Muscle of back (tissue), 13 donors: ENCODE measurements around the gene MREG. TPM values are rescaled to one million over a fixed set of nuclear protein-coding genes. Genes with fewer than 3 reads are reported as not detected.

Source experiments
- DNase-seq, 3 donors: peaks; one replicate each; pipeline versions ENCODE4 v3.0.0 to v3.0.0-alpha.2; 2013
- long read RNA-seq, 9 donors: transcript quantifications; one replicate each; lab custom pipeline, GENCODE V29; 2026
- polyA plus RNA-seq, 10 donors: library from polyadenylated mRNA; unstranded; fragments of 120-200 nt; gene quantifications; one replicate each; pipeline ENCODE4 v1.2.1, GENCODE V29; 2013; ENCODE audit not compliant: insufficient read length in 10 of 10

MREG gene, protein sequence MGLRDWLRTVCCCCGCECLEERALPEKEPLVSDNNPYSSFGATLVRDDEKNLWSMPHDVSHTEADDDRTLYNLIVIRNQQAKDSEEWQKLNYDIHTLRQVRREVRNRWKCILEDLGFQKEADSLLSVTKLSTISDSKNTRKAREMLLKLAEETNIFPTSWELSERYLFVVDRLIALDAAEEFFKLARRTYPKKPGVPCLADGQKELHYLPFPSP
- polyA plus RNA-seq: 1 to 10 TPM; 1.0 to 4.7 (median 2.4) TPM
- long read RNA-seq, donor 1, partial matches to known transcripts: 142 of 179 reads
- long read RNA-seq, donor 1, other reads (novel, unspliced or antisense): 34 of 179 reads
- long read RNA-seq, donor 2: 0 reads
- long read RNA-seq, donor 3: 0 reads
- long read RNA-seq, donor 4: 0 reads
- long read RNA-seq, donor 5, partial matches to known transcripts: 6 of 7 reads
- long read RNA-seq, donor 5, other reads (novel, unspliced or antisense): 0 of 7 reads
- long read RNA-seq, donor 6, partial matches to known transcripts: 6 of 6 reads
- long read RNA-seq, donor 6, other reads (novel, unspliced or antisense): 0 of 6 reads
- long read RNA-seq, donor 7: 0 reads
- long read RNA-seq, donor 8, partial matches to known transcripts: 5 of 5 reads
- long read RNA-seq, donor 8, other reads (novel, unspliced or antisense): 0 of 5 reads
- long read RNA-seq, donor 9: 0 reads

GRCh38 chr2:216013080-216013909 is at the start of gene MREG:
MREG (minus strand) TSS chr2:216013551; CDS start chr2:216013327, 224 bp downstream.
- DNase-seq: peak; percentile 60 to 81 (median 79)

GRCh38 chr2:216059233-216059834 is 46.0 kb upstream of the MREG start:
- DNase-seq: no peak

GRCh38 chr2:216057688-216058193 is 44.4 kb upstream of the MREG start:
- no peak for DNase-seq

GRCh38 chr2:216056739-216057138 is 43.4 kb upstream of the MREG start:
- DNase-seq: no peak

GRCh38 chr2:216055680-216056079 is 42.3 kb upstream of the MREG start:
- no peak for DNase-seq

- no peak for DNase-seq
Measured at GRCh38 chr2:216052420-216052819, 39.1 kb upstream of the MREG start.

DNA sequence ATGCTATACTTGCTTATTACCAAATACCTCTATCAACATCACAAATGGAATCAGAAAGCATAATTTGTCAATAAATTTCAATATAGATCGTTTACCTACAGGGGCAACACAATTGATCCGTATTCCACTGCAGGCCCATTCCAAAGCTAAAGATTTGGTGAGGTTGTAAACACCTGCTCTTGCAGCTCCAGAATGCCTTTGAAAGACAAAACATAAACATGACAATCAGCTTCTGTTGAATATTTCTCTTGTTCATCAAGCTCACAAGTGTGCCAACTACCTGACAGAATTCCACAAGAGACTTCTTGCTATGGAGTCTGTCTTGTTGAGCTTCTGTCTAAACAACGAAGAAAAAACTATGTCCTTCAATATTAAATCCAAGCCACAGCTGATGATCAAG is 38.0 kb upstream of the MREG start:
- no peak for DNase-seq

GRCh38 chr2:216049452-216049851 is 36.1 kb upstream of the MREG start:
- no peak for DNase-seq

DNA sequence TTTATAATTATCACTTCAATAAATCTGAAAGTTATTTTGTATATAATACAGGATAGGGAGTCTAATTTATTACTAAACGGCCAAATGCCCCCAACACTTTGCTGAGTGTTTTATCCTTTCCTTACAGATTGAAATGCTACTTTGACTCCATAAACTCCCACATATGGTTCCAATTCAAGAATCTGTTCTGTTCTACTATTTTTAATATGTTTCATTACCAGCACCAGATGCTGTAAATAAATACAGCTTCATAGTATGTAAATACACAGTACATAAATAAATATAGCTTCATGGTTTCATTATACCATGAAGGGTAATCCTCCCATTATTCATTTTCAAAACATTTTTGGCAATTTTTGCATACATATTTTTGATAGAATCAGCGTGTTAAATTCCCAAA is 34.0 kb upstream of the MREG start:
- DNase-seq: no peak

- DNase-seq: no peak
Measured at GRCh38 chr2:216044883-216045486, 31.6 kb upstream of the MREG start.

DNA sequence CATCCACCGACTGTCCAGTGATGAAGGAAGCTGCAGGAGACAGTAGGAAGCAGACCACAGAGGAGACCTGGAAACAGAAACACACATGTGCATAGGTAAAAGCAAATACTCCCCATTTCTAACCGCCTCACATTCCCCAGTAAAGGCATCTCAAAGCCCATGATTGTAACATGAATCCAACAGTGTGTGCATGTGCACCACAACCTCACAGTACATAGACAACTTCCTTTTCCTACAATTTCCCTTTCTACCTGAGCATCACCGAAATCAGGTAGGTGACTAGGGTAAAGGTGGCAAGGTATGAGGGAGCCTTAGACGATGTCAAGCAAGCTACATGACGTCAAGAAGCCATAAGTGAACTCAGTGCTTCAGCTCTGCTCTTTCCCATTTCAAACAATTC is 30.6 kb upstream of the MREG start:
- no peak for DNase-seq

DNA sequence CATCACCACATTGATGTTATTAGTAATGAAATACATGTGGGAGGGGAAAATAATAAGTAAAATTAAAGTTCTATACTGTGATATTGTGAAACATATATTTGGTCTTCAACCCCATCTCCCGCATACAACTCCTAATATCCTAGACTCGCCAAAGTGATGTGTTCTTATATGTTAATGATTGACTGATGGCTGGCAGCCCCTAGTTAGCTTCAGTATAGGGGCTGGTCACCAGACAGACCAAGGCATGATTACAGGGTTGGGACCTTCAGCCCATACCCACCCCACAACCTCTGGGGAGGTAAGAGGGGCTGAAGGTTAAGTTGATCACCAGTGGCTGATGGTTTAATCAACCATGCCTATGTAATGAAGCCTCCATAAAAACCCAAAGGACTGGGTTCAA is 28.1 kb upstream of the MREG start:
- DNase-seq: no peak

- DNase-seq: no peak
Measured at GRCh38 chr2:216039918-216040317, 26.6 kb upstream of the MREG start.

DNA sequence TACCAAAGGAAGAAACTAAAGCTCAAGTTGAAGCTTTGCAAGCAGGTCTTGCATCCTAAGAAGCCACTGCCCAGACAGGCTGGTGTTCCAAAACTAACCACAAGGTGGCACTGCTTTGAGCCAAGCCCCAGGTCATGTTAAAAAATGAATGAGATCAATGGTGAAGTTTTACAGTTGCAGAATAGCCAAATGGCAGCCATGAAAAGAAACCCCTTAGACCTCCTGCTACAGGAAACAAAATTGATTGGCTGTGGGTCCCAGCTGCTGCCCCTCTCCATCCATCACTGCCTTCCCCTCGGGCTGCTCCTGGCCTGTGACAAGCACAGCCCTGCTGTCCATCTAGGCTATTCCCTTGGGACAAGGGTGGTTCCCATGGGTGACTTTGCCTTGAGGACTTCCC is 20.7 kb upstream of the MREG start:
- peak; percentile 45 to 67 (median 45) for DNase-seq

- DNase-seq: no peak
Measured at GRCh38 chr2:216033403-216033802, 20.1 kb upstream of the MREG start.

- peak in 1 of 3 donors; percentile 56 for DNase-seq
Measured at GRCh38 chr2:216031960-216032689, 18.8 kb upstream of the MREG start.

DNA sequence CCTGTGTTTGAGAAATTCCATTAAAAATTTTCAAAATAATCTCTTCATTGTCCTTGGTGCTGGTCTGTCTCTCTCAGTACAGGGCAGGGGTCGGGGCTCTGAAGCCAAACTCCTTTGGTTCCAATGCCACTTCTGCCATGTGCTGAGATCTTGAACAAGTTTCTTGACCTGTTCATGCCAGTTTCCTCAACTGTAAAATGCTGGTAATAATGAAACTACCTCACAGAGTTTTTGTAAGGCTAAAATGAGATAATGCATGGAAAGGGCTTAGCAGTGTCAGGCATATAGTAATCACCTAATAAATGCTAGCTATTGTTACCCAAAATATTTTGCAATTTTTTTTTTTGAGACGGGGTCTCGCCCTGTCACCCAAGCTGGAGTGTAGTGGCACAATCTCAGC is 16.9 kb upstream of the MREG start:
- no peak for DNase-seq

GRCh38 chr2:216029416-216030129 is 16.2 kb upstream of the MREG start:
- DNase-seq: peak in 1 of 3 donors; percentile 27

DNA sequence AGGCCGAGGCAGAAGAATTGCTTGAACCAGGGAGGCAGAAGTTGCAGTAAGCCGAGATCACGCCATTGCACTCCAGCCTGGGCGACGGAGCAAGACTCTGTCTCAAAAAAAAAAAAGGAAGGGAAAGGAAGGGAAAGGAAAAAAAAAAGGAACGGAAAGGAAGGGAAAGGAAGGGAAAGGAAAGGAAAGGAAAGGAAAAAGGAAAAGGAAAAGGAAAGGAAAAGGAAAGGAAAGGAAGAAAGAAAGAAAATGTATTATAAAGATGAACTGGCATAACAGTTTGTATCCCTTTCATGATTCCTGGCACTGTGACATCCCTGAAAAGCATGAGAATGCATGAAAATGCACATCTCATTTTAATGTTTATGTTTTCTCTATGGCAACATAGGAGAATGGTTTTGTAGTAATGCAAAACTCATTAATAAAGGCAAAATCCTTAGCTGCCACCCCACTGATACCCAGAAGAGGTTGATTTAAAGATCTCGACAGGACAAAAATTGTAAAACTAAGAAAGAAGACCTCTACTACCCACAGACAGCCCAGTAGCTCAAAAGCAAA is 11.5 kb upstream of the MREG start:
- DNase-seq: no peak
